Natural killer cell (primary cell): ENCODE measurements around the gene HOXD4. TPM values are rescaled to one million over a fixed set of nuclear protein-coding genes. Genes with fewer than 3 reads are reported as not detected.

Source experiments
- ATAC-seq, 3 donors: fragments of 150-1000 bp in 2 of 3; fragments of 200-7000 bp in 1 of 3; cut with Tn5 transposase; 1 replicate in 1 of 3; 2 replicates in 2 of 3; pipeline ENCODE4 v1.10.0; 2021; ENCODE audit warnings: mild to moderate bottlenecking in 2 of 3, moderate library complexity in 2 of 3
- DNase-seq, 2 donors: peaks; one replicate each; pipeline versions ENCODE4 v3.0.0 to v3.0.0-alpha.2; 2013 to 2021; ENCODE audit warnings: mixed read lengths in 1 of 2
- H3K27ac ChIP-seq: one replicate; pipeline ENCODE4 v1.5.1; 2013; ENCODE audit warnings: mild to moderate bottlenecking, low read length
- H3K27me3 ChIP-seq: one replicate; pipeline ENCODE4 v1.6.1; 2013; ENCODE audit warnings: low read length; ENCODE audit not compliant: control insufficient read depth, insufficient read depth
- H3K36me3 ChIP-seq: one replicate; pipeline ENCODE4 v1.6.1; 2013; ENCODE audit warnings: low read length; ENCODE audit not compliant: control insufficient read depth, insufficient read depth
- H3K4me1 ChIP-seq: one replicate; pipeline ENCODE4 v1.6.1; 2013; ENCODE audit warnings: low read length; ENCODE audit not compliant: control insufficient read depth, insufficient read depth
- H3K4me3 ChIP-seq: one replicate; pipeline ENCODE4 v1.5.1; 2013; ENCODE audit warnings: low read length
- H3K9me3 ChIP-seq: one replicate; pipeline ENCODE4 v1.6.1; 2013; ENCODE audit warnings: low read length; ENCODE audit not compliant: control insufficient read depth, insufficient read depth
- H3K27ac Mint-ChIP-seq, 2 donors: one replicate each; pipeline ENCODE4 v1.8.0; 2022; ENCODE audit warnings: mild to moderate bottlenecking in 2 of 2, mixed read lengths in 2 of 2, moderate library complexity in 1 of 2
- H3K27me3 Mint-ChIP-seq, 2 donors: one replicate each; pipeline ENCODE4 v1.8.0; 2022; ENCODE audit warnings: low read depth in 2 of 2, mixed read lengths in 2 of 2
- H3K36me3 Mint-ChIP-seq: one replicate; pipeline ENCODE4 v1.8.0; 2022; ENCODE audit warnings: mixed read lengths
- H3K4me1 Mint-ChIP-seq, 2 donors: one replicate each; pipeline ENCODE4 v1.8.0; 2022; ENCODE audit warnings: mixed read lengths in 2 of 2
- H3K4me3 Mint-ChIP-seq: one replicate; pipeline ENCODE4 v1.8.0; 2022; ENCODE audit warnings: mild to moderate bottlenecking, moderate library complexity, mixed read lengths
- H3K9me3 Mint-ChIP-seq, 2 donors: one replicate each; pipeline ENCODE4 v1.8.0; 2022; ENCODE audit warnings: mixed read lengths in 2 of 2
- CTCF ChIP-seq: fragments of 200-600 bp; IDR thresholded peaks from one replicate; pipeline ENCODE4 v1.8.0; 2022; ENCODE audit warnings: antibody characterized with exemption
- WGBS: methylation state at CpG from one replicate; pipeline ENCODE4 v1.1.7; 2013; ENCODE audit warnings: missing lambda C conversion rate; ENCODE audit not compliant: insufficient coverage; 5-methylcytosine and 5-hydroxymethylcytosine counted together
- intact Hi-C: fragments of 100-400 bp; cut with micrococcal nuclease; formaldehyde crosslinking; loops from one replicate; pipeline ENCODE4 v1.14.2; 2022
- total RNA-seq, 4 donors: library from RNA; stranded (reverse); fragments of 120-200 nt in 1 of 4; gene quantifications; one replicate each; pipeline versions ENCODE4 v1.2.3 to v1.2.4, GENCODE V29; 2013 to 2022

The HOXD4 gene
- total RNA-seq, 3 donors from 2014 or later (not counting 1 experiment from before 2014, with no cell fraction given), result not detected

GRCh38 chr2:176133389-176133788 lies 18.0 kb upstream of the HOXD4 start:
- peaks cover 0 to 2% of the 10 kb centered on the region in 2 donors for H3K9me3 Mint-ChIP-seq
- peaks cover 32 to 41% of the 10 kb centered on the region in 2 donors for H3K4me1 Mint-ChIP-seq
- Histone ChIP-seq H3K27me3 (peaks cover 79% of the 10 kb centered on the region), H3K4me1 (peaks cover 35% of the 10 kb centered on the region), H3K36me3 (no peaks in the 10 kb centered on the region), H3K27ac (no peak overlapping the region), H3K9me3 (peaks cover 6% of the 10 kb centered on the region), H3K4me3 (no peak overlapping the region)
- H3K36me3 Mint-ChIP-seq, result peaks cover 37% of the 10 kb centered on the region
- DNase-seq (no peak), ATAC-seq (no peak)
- H3K4me3 Mint-ChIP-seq, result no peak overlapping the region
- H3K27ac Mint-ChIP-seq, result no peak overlapping the region
- intact Hi-C loops, result loop anchor here (5.0 kb wide), 1 partner anchor 419 kb away; no protein-coding TSS in a partner anchor
- TF ChIP-seq CTCF, result no peak
- H3K27me3 Mint-ChIP-seq, result peaks cover 69 to 80% of the 10 kb centered on the region in 2 donors

- peaks cover 38 to 39% of the 10 kb centered on the region in 2 donors for H3K4me1 Mint-ChIP-seq
Observed at GRCh38 chr2:176134035-176134434, 17.3 kb upstream of the HOXD4 start.

GRCh38 chr2:176135035-176135440 lies 16.3 kb upstream of the HOXD4 start:
- Histone ChIP-seq H3K27me3 (peaks cover 83% of the 10 kb centered on the region), H3K9me3 (peaks cover 18% of the 10 kb centered on the region), H3K36me3 (no peaks in the 10 kb centered on the region), H3K4me1 (peaks cover 30% of the 10 kb centered on the region), H3K4me3 (no peak overlapping the region), H3K27ac (no peak overlapping the region)
- intact Hi-C loops, result no loop called here
- peaks cover 42 to 43% of the 10 kb centered on the region in 2 donors for H3K4me1 Mint-ChIP-seq
- DNase-seq (no peak), ATAC-seq (no peak)
- H3K27me3 Mint-ChIP-seq, result peaks cover 76 to 84% of the 10 kb centered on the region in 2 donors
- peaks cover 45% of the 10 kb centered on the region for H3K36me3 Mint-ChIP-seq
- no peak overlapping the region for H3K27ac Mint-ChIP-seq
- peaks cover 0 to 8% of the 10 kb centered on the region in 2 donors for H3K9me3 Mint-ChIP-seq
- TF ChIP-seq CTCF, result no peak
- H3K4me3 Mint-ChIP-seq, result no peak overlapping the region

More at GRCh38 chr2:176134035-176134434, 17.3 kb upstream of the HOXD4 start:
- Histone ChIP-seq H3K27ac (no peak overlapping the region), H3K36me3 (no peaks in the 10 kb centered on the region), H3K9me3 (peaks cover 13% of the 10 kb centered on the region), H3K27me3 (peaks cover 79% of the 10 kb centered on the region), H3K4me3 (no peak overlapping the region), H3K4me1 (peaks cover 31% of the 10 kb centered on the region)
- ATAC-seq, result no peak
- Mint-ChIP-seq H3K27me3 (peaks cover 69 to 80% of the 10 kb centered on the region in 2 donors), H3K36me3 (peaks cover 41% of the 10 kb centered on the region), H3K27ac (no peak overlapping the region), H3K9me3 (peaks cover 0 to 5% of the 10 kb centered on the region in 2 donors), H3K4me3 (no peak overlapping the region)
- 47% methylated on average over 4 of the region's 4 CpGs for WGBS
- TF ChIP-seq CTCF, result no peak
- intact Hi-C loops, result loop anchor here (5.0 kb wide), 1 partner anchor 418 kb away; no protein-coding TSS in a partner anchor
- DNase-seq, result no peak
